Measurements from ENCODE around the gene RRN3.
"Not testable (repeated sequence)": the region's sequence is repeated elsewhere in the genome, so short reads cannot be mapped to it uniquely, and the experiment has no call there.

Gene RRN3

DNA sequence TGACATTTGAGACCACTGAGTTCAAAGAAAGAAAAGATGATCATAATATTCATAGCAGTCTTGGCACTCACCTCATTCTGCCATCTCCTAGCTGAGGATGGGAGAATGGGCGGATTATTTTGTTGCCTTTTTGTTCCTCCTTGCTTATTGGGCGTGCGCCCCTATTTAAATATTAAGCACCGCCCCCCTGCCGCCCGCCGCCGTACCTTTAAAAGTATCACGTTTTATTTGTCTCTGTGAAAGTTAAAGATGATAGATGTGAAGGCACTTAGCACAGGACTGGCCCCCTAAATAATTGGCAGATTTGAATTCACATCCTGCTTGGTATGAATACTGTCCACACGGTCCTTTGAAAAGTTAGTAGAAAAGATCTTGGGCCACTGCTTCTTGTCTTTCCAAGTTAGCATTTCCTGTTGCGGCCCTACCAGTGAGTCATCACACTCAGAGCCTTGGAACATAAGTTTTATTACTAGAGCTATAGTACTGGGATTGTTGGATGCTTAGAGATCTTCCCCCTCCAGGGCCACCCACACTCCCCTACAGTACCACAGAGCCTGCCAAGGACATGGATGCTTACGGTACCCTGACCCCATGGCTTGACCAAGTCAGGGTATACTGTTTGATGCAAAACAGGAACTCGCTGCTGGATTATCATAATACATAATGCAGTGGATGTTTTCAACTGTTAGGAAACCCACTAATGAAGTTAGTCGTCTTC is 68.7 kb downstream of the RRN3 start:
- FAIRE-seq, result not testable (repeated sequence)

DNA sequence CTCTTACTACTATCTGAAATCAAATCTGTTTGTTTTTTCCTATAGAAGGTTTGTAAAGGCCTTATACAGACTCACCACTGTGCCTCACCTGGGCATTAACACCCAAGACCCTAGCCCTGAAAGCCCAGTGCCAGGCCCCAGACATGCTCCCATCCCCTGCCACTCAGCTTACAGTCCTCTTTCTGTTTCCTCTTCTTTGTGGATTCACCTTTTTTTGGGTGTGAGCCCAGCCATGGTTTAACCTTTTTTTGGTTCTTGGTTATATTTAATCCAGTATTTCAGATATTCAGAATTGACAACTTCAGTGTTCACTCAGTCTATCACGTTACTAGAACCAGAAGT is 69.2 kb downstream of the RRN3 start:
- FAIRE-seq, result not testable (repeated sequence)

DNA sequence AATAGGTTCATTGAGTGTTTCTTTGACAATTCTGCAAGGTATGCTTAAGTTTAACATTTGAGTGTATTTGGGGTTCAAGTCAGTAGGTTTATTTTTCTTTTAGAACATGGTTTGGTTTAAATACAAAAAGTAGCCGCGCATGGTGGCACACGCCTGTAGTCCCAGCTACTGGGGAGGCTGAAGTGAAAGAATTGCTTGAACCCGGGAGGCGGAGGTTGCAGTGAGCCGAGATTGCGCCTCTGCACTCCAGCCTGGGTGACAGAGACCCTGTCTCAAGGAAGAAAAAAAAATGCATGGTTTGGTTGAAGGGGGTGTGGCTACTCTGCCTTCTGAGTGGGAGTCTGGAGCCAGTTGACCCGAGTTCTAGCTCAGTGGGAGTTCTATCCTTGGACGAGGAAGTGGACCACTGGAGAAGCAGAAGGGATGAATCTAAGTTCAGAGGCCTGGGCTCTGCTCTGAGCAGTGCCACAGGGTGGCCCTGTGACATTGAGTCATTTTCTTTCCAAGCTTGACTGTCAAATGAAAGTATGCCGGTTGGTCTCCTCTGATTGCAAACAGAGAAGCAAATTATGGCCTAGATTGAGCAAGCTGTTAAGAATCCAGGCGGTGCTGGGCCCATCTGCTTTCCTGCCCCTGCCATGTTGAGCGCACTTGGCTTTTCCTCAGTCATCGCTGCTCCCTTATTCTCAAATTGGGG is 70.5 kb downstream of the RRN3 start:
- not testable (repeated sequence) for FAIRE-seq

DNA sequence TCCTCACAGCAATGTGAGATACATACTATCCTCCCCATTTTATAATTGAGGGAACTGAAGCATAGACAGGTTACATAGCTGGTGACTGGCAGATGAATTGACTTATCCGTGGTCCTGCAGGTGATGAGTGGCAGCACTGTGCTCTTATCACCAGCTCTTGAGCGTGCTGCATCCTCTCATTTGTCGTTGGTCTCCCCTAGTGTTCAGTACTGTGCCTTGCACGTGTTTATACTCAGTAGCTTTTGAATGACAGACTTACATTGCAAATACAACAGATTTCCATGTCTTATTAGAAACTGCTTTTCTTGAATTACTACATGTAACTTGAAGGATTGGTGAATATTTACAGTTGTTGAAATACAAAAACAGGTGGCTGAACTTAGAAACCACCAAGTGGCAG is 71.9 kb downstream of the RRN3 start:
- peak; percentile 19 for FAIRE-seq

DNA sequence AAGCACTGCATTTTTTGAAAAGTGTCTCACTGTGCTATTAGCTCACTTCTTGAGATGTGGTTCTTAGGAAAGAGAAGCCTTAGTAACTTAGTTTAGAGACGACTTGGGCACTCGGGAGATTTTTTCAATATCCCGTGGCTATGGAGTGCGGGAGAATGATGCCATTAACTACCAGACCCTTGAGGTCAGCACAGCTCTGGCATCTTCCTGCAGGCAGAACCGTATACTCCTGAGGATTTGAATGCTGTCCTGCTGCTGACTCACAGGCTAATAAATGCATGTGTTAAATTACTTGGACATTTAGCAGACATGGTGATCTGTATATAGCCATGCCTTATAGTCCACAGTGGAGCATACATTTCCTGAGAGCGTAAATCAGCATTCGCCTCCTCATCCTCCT is 72.6 kb downstream of the RRN3 start:
- not testable (repeated sequence) for FAIRE-seq

DNA sequence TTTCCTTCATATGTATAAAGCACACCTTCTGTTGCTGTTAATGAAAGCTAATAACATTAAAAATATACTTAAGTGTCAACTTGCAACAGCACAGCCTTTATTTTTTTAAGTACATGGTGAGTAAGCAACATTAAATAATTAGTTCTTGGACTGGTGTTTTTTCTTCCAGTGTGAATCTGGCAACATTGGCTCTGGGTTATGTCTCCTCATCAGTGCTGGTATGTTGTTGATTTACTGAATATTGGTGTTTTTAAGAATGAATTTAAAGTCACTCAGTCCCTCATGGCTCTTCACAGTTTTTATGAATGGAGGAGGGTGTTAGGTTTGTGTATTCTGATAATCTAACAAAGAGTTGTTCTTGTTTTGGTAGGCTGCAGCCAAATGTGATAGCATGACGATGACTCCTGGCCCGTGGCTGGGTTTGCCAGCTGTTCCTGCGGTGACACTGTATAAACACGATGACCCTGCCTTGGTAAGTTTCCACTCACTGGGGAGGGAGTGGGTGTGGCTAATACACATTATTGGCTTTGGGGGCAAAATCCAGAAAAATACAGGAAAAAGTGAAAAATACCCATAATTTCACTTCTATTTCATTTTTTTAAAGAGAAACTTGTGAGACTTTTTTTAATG is 77.0 kb downstream of the RRN3 start:
- FAIRE-seq, result not testable (repeated sequence)

DNA sequence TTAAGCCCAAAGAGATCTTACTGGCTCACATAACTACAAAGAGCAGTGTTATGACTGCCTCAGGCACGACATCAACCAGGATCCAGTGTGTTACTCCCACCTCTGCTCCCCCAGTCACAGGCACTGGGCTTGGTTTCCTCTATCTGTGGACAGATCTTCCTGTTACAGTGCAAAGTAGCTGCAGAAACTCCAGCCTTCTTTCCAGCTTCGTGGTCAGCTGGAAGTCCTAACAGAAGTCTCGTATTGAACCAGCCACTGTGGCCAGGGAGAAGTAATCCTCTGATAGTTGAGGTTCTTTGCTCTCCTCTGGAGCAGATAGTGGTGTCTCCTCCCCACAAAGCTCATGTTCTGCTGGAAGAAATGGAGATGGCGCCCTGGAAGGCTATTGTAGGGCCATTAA is 77.7 kb downstream of the RRN3 start:
- not testable (repeated sequence) for FAIRE-seq

DNA sequence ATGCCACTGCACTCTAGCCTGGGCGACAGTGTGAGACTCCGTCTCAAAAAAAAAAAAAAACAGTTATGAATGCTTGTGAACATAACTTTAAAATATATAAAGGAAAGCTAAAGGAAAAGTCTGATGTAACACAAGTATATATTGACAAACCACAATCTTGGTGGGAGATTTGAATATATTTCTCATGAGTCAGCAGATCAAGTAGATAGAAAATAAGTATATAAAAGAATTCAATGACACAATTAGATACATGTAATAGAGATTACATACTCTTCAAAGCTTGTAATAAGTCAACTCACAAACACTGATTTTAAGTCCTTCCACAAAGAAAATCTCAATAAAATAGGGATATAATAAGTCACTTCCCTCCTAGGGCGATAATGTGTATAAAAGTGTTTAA is 78.4 kb downstream of the RRN3 start:
- not testable (repeated sequence) for FAIRE-seq

DNA sequence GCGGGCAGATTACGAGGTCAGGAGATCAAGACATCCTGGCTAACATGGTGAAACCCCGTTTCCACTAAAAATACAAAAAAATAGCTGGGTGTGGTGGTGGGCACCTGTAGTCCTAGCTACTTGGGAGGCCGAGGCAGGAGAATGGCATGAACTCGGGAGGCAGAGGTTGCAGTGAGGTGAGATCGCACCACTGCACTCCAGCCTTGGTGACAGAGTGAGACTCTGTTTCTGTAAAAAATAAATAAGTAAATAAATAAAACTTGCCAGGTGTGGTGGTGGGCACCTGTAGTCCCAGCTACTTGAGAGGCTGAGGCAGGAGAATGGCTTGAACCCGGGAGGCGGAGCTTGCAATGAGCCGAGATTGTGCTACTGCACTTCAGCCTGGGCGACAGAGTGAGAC is 81.1 kb downstream of the RRN3 start:
- not testable (repeated sequence) for FAIRE-seq

Measured in TTC549 (cell line).